NCI-H460 (cell line): ENCODE data around the gene IFIT5. TPM values are rescaled to one million over a fixed set of nuclear protein-coding genes. Genes with fewer than 3 reads are reported as not detected.
"Not testable (repeated sequence)": the region's sequence is repeated elsewhere in the genome, so short reads cannot be mapped to it uniquely, and the experiment has no call there.

Experiments
- DNase-seq: peaks from one replicate; pipeline ENCODE4 v3.0.0-alpha.2; 2016; ENCODE audit warnings: low read depth; ENCODE audit errors: extremely low read depth
- total RNA-seq: library from RNA; depleted of rRNA; stranded (reverse); fragments of >200 nt; shearing (Covaris generic); gene quantifications from 2 replicates; pipeline ENCODE4 v1.2.3, GENCODE V29; 2014

IFIT5 gene
- total RNA-seq, 1 experiment from 2014 or later: 19.5 TPM

DNA sequence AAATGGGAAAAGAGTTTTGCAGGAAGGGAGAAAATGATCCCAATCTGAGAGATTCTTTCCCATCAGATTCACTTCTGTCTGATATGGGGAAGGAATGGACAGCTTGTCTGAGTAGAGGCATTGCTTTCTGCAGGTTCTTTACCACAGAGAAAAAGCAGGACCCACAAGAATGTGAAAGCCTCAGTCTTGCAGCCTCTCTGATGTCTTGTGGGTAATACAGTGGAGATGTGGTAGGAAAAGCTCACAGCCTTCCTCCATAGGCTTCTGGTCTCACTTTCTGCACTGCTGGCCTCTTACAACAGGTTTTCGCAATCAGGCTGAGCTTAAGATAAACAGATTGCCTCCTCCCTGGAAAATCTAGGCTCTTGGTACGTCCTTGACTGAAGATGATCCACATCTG, 21.4 kb upstream of the IFIT5 start:
- DNase-seq: peak; percentile 18

DNA sequence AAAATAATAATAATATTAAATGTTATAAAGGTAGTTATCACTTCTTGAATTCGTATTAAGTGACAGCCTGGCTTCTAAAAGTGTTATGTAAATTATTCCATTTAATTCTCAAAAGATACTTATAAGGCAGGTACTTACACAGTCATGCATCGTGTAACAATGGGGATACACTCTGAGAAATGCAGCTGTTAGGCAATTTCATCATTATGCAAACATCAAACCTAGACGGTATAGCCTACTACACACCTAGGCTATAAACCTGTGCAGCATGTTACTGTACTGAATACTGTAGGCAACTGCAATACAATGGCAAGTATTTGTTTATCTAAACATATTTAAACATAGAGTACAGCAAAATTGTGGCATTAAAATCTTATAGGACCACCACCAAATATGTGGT, 20.5 kb upstream of the IFIT5 start:
- DNase-seq: no peak

DNA sequence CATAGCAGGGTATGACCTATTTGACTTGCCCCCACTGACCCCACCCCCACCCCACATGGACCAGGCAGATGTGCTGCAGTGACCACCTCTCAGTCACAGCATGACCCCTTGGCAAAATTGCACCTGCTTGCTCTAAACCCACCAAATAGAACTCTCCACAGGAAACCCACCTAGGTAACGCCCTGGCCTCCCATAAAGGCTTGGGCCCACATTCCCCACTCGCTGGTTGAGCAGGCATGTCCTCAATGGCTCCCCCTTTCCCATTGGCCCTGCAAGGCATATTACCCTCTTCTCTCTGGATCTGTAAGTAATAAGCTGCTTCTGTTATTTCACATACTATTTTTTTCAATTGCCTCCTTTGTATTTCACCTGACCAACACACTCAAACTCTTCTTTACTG, 19.2 kb upstream of the IFIT5 start:
- no peak for DNase-seq

GRCh38 chr10:89398003-89398749, 16.2 kb upstream of the IFIT5 start:
- no peak for DNase-seq

DNA sequence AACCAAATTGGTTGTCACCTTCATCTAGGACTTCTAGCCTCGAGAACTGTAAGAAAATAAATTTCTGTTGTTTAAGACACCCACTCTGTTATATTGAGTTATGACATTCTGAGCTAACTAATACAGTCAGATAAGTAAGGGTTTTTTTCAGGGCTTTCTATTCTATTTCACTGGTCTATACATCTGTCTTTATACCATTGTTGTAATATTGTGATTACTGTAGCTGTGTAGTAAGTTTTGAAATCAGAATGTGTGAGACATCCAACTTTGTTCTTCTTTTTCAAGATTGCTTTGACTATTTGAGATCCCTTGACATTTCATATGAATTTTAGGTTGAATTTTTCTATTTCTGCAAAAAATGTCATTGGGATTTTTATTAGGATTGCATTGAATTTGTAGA, 14.4 kb upstream of the IFIT5 start:
- DNase-seq: no peak

- DNase-seq: no peak
Measured at GRCh38 chr10:89403043-89403442, 11.3 kb upstream of the IFIT5 start.

DNA sequence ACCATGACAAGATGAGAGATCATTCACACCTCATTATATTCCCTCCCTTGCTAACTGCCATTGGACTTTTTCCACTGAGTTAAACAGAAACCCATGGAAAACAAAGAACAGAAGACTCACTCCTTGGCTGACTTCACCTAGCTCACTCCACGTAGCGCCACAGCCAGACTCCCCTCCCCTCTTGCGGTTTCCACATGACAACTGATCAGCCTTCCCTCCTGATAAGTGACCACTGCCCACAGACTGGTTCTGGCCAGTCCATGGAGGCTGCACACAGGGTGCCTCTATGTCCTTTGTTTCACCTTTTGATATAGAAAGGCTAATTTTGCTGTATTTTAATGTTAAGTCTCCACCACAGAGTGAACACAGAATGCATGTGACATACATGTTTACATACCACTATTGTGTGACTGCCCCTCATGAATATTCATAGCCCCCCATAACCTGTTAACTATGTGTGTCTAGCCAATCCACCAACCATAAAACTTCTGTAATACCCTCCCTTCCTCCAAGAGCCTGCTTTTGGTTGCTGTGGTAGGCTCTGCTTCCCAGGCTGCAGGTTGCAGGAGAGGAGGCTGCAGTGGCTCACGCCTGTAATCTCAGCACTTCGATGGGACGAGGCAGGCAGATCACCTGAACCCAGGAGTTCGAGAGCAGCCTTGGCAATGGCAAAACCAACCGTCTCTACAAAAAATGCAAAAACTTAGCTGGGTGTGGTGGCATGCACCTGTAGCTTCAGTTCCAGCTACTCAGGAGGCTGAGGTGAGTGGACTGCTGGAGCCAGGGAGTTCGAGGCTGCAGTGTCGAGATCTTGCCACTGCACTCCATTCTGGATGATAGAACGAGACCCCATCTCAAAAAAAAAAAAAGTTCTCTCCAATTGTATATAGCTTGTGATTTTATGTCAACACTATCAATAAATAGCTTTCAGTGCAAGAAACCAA, 10.0 kb upstream of the IFIT5 start:
- DNase-seq: no peak

DNA sequence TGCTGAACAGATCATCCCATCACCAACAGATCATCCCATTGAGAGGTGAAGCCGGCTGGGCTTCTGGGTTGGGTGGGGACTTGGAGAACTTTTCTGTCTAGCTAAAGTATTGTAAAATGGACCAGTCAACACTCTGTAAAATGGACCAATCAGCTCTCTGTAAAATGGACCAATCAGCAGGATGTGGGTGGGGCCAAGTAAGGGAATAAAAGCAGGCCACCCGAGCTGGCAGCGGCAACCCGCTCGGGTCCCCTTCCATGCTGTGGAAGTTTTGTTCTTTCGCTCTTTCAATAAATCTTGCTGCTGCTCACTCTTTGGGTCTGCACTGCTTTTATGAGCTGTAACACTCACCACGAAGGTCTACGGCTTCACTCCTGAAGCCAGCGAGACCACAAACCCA, 8.2 kb upstream of the IFIT5 start:
- DNase-seq: not testable (repeated sequence)

DNA sequence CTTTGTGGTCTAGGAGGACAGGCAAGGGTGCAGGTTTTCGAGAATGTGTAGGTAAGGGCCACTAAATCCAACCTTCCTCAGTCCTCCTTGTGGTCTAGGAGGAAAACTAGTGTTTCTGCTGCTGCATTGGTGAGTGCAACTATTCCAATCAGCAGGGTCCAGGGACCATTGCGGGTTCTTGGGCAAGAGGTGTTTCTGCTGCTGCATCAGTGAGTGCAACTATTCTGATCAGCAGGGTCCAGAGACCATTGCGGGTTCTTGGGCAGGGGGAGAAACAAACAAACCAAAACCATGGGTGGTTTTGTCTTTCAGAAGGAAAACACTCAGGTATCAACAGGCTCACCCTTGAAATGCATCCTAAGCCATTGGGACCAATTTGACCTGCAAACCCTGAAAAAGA, 6.6 kb upstream of the IFIT5 start:
- not testable (repeated sequence) for DNase-seq

- not testable (repeated sequence) for DNase-seq
Measured at GRCh38 chr10:89409282-89409681, 5.1 kb upstream of the IFIT5 start.

- not testable (repeated sequence) for DNase-seq
Measured at GRCh38 chr10:89410551-89410950, 3.8 kb upstream of the IFIT5 start.

GRCh38 chr10:89411135-89411534, 3.2 kb upstream of the IFIT5 start:
- DNase-seq: not testable (repeated sequence)

DNA sequence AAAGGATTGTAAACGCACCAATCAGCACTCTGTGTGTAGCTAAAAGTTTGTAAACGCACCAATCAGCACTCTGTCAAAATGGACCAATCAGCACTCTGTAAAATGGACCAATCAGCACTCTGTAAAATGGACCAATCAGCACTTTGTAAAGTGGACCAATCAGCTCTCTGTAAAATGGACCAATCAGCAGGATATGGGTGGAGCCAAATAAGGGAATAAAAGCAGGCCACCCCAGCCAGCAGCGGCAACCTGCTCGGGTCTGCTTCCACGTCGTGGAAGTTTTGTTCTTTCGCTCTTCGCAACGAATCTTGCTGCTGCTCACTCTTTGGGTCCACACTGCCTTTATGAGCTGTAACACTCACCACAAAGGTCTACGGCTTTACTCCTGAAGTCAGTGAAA, 2.1 kb upstream of the IFIT5 start:
- DNase-seq: not testable (repeated sequence)

GRCh38 chr10:89413398-89413912, 913 bp upstream of the IFIT5 start:
- DNase-seq: no peak

DNA sequence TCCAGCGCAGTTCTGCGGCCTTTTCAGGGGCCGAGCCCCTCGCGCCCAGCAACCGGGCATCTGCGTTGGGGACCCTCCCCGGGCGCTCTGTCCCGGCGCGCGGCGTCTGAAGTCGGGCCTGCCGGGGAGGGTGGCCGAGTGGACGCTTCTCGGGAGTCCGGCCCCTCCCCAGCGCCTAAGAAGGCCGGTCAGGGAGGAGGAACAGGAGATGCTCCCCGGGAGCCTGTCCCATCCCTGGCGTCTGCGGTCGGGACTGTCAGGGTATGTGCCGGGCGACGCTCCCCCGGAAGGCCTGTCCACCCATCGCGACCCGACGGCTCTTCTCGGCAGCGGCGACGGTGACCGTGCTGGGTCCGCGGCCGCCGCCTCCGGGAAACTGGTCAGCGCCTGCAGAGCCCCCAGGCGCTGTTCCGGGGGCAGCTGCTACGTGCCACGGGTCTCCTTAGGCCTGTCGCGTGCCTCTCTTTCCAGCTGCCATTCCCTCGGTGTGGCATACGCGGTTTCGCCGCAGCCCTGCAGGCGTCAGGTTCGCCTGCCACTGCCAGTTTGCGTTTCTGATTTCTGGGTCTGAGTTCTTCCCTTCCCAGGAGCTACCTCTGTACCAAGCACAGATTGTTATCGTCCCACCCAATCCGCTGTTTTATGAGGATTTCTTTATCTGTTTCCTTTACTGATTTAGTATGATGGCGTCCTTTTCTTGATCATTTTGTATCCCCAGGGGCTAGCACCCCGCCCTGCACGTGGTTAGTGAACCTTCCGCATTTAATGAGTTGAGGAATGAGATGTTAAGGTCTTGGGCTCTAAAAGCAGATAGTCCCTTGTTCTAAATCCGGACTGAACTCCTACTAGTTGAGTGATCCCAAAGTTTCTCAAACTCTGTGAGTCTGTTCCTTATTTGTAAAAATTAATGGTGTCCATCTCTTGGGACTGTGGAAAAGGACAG, 782 bp downstream of the IFIT5 start:
- DNase-seq: peak; percentile 14

DNA sequence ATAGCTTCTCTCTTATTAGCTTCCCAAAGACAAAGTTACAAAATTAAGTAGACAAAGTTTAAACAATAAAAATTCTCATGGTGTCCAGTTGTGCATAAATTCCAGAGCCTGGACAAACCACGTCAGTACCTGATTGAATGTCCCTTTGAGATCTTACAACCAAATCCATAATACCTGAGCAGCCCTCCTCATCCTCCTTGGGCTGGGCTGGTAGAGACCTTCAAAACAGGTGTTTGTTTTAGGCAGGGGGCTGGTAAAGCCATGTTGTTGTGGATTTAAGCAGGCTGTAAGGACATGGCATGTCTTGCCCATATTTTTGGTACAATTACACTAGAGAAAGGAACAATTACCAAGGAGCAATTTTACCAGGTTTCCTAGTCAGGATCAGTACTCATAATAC, 2.1 kb downstream of the IFIT5 start:
- no peak for DNase-seq

DNA sequence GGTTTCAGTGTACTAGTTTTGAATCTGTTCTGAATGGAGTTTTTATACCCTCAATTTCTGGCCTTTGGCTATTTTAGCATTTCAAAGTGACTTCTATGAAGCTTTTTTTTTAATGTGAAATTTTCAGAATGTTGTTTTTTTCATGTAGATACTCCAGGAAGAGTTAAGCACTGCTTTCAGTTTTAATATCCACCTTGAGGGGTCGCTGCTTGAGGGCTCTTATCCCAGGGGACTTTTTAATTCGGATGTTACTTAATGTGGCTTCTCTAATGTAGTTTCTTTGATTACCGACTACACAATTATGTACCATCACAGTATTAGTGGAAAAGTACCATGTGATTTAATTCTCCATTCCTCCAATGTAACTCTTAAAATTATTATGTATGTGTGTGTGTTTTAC, 5.2 kb downstream of the IFIT5 start:
- no peak for DNase-seq

- DNase-seq: no peak
Measured at GRCh38 chr10:89421018-89421476, 6.7 kb downstream of the IFIT5 start.

DNA sequence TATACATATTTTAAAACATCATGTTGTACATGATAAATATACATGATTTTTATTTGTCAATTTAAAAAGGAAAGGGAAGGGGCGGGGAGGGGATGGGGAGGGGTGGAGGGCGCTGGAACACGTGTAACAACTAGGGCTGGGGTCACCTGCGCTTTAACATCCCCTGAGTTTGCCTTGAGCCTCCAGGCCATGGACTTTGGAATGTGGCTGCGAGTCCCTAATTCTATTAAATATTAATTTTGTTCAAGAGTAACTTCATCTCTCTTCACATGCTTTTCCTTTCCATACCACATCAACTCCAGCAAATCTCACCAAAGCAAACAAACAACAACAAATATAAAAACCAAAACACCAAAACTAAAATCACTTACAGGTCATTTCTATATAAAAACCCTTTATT, 10.6 kb downstream of the IFIT5 start:
- no peak for DNase-seq

GRCh38 chr10:89426230-89426868, 12.0 kb downstream of the IFIT5 start:
- DNase-seq: peak; percentile 59
